CD4-positive, alpha-beta memory T cell (primary cell): ENCODE results near the gene KRTAP10-2. TPM values are rescaled to one million over a fixed set of nuclear protein-coding genes. Genes with fewer than 3 reads are reported as not detected.

Experiments
- CTCF ChIA-PET: fragments of 350-600 bp; sonication (Branson Sonifier 250); formaldehyde crosslinking; loops from one replicate; lab custom pipeline; 2021; ENCODE audit warnings: inconsistent platforms; ENCODE audit not compliant: partially characterized antibody; lab: Charles Lee
- POLR2A ChIA-PET: fragments of 350-600 bp; sonication (Branson Sonifier 250); formaldehyde crosslinking; loops from one replicate; lab custom pipeline; 2021; ENCODE audit not compliant: partially characterized antibody; lab: Charles Lee
- DNase-seq, 5 donors: peaks; one replicate each; pipeline versions ENCODE4 v3.0.0 to v3.0.0-alpha.2; 2020 to 2022; ENCODE audit warnings: mixed read lengths in 1 of 5
- H3K27ac ChIP-seq: one replicate; pipeline ENCODE4 v1.7.0; 2013; ENCODE audit warnings: low read depth, low read length
- H3K27me3 ChIP-seq: 2 replicates; pipeline ENCODE4 v1.7.0; 2013; ENCODE audit warnings: mild to moderate bottlenecking, low read length, moderate library complexity; ENCODE audit not compliant: insufficient read depth
- H3K36me3 ChIP-seq: 2 replicates; pipeline ENCODE4 v1.7.0; 2013; ENCODE audit warnings: mild to moderate bottlenecking, low read length, moderate library complexity; ENCODE audit not compliant: insufficient read depth
- H3K4me1 ChIP-seq: 2 replicates; pipeline ENCODE4 v1.7.0; 2013; ENCODE audit warnings: mild to moderate bottlenecking, low read length, moderate library complexity; ENCODE audit not compliant: insufficient read depth
- H3K4me3 ChIP-seq, 2 donors: one replicate each; pipeline ENCODE4 v1.7.0; 2013; ENCODE audit warnings: low read length in 2 of 2, mild to moderate bottlenecking in 1 of 2
- H3K9me3 ChIP-seq, 2 donors: one replicate each; pipeline ENCODE4 v1.7.0; 2013; ENCODE audit warnings: low read length in 2 of 2, control low read depth in 1 of 2; ENCODE audit not compliant: control insufficient read depth in 1 of 2
- H3K27ac Mint-ChIP-seq, 7 donors: one replicate each; pipeline ENCODE4 v1.8.0; 2020 to 2021; ENCODE audit warnings: mixed read lengths in 7 of 7, mild to moderate bottlenecking in 6 of 7, inconsistent platforms in 3 of 7, moderate library complexity in 3 of 7
- H3K27me3 Mint-ChIP-seq, 2 donors: one replicate each; pipeline ENCODE4 v1.8.0; 2020 to 2021; ENCODE audit warnings: mixed read lengths in 2 of 2
- H3K36me3 Mint-ChIP-seq, 2 donors: one replicate each; pipeline ENCODE4 v1.8.0; 2020 to 2021; ENCODE audit warnings: mixed read lengths in 2 of 2, inconsistent platforms in 1 of 2, mild to moderate bottlenecking in 1 of 2
- H3K4me1 Mint-ChIP-seq, 4 donors: one replicate each; pipeline ENCODE4 v1.8.0; 2020 to 2021; ENCODE audit warnings: mixed read lengths in 4 of 4, mild to moderate bottlenecking in 1 of 4
- H3K4me3 Mint-ChIP-seq, 8 donors: one replicate each; pipeline ENCODE4 v1.8.0; 2020 to 2021; ENCODE audit warnings: mixed read lengths in 8 of 8, mild to moderate bottlenecking in 7 of 8, moderate library complexity in 6 of 8, inconsistent platforms in 3 of 8
- H3K9me3 Mint-ChIP-seq, 8 donors: one replicate each; pipeline ENCODE4 v1.8.0; 2020 to 2021; ENCODE audit warnings: mixed read lengths in 8 of 8, mild to moderate bottlenecking in 5 of 8, inconsistent platforms in 3 of 8, moderate library complexity in 1 of 8
- intact Hi-C: fragments of 100-400 bp; cut with micrococcal nuclease; formaldehyde crosslinking; loops from one replicate; pipeline ENCODE4 v1.15.1; 2023
- polyA plus RNA-seq, 2 donors: library from polyadenylated mRNA; unstranded; fragments of 300-500 nt; fragmentation: Illumina TruSeq; gene quantifications; one replicate each; pipeline ENCODE4 v1.2.3, GENCODE V29; 2021
- total RNA-seq, 2 experiments: library from RNA; stranded (reverse); gene quantifications; one replicate each; pipeline ENCODE4 v1.2.3, GENCODE V29; 2021

The KRTAP10-2 gene
- total and polyA plus RNA-seq, 4 experiments from 2014 or later, result not detected

DNA sequence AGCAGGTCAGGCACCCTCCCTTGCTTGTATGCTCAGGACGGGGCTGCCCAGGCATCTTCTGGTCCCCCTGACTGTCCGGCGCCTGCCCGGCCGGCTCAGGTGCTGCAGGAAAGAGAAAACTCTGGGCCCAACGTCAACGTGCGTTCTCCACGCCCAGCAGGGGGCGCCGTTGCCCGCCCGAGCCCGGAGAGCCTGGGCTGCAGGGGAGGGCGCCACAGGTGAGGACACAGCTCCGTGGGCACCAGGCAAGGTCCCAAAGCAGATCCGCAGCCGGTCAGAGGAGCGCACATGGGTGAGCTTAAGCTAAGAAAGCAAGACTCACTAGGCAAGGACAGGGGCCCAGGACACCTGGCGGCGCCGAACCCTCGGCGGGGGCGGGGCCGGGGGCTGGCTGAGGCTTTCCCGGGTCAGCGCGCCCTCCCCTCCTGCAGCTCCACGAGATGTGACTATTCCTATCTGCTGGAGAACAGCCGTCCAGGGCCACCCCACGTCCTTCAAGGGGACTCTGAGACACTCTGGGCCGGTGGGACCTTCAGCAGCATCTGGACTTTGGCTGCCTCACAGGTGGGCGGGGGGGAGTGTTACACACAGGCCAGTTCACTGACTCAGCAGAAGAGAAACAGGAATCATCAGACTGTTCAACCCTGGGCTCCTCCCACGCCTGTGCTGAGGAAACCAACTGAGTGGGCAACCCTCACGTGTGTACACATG is 40.6 kb downstream of the KRTAP10-2 start:
- peak; percentile 75 to 84 (median 81) for DNase-seq
- H3K36me3 Mint-ChIP-seq, result no peaks in the 10 kb centered on the region
- intact Hi-C loops, result loop anchor here (1.0 to 2.0 kb wide), 2 partner anchors 283 to 422 kb away; no protein-coding TSS in a partner anchor
- no peaks in the 10 kb centered on the region for H3K9me3 Mint-ChIP-seq
- Histone ChIP-seq H3K4me1 (peaks cover 10% of the 10 kb centered on the region), H3K27ac (no peak overlapping the region), H3K36me3 (no peaks in the 10 kb centered on the region), H3K9me3 (no peaks in the 10 kb centered on the region), H3K27me3 (no peaks in the 10 kb centered on the region), H3K4me3 (peak overlapping the region in 1 of 2 donors; percentile 51)
- H3K27me3 Mint-ChIP-seq, result no peaks in the 10 kb centered on the region
- peak overlapping the region in 7 of 8 donors; percentile 36 to 77 (median 67) for H3K4me3 Mint-ChIP-seq
- no peak overlapping the region for H3K27ac Mint-ChIP-seq
- peaks cover 0 to 1% (median 0%) of the 10 kb centered on the region in 4 donors for H3K4me1 Mint-ChIP-seq
- ChIA-PET POLR2A (interaction anchor here (1.0 to 2.5 kb wide), 6 partner anchors 37 to 291 kb away, joined by 3 to 20 read pairs (median 4); partner anchors contain the start of genes KRTAP12-4 and UBE2G2), CTCF (interaction anchor here (0.6 to 11.0 kb wide), 54 partner anchors 8 to 384 kb away, joined by 3 to 269 read pairs (median 4); partner anchors contain the start of genes KRTAP10-12, KRTAP12-3, SUMO3 and UBE2G2)

DNA sequence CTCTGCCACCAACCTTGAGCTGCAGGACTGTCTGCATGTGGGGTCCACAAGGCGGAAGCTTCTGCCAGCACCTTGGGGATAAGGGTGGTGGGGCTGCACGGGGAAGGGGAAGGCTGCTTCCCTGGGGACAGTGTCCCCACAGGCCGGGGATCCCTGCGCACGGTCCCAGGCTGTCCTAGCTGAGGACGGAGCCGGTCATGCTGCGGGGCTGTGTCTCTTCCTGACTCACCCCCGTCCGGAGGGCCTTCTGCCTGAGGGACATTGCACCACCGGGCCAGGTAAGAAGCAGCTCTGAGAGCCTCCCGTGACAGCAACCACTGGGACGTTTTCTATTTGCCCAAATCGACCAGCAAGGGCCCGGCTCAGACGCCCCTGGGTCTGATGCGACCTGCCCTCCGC is 41.2 kb downstream of the KRTAP10-2 start:
- ChIA-PET CTCF (interaction anchor here (0.8 to 11.0 kb wide), 46 partner anchors 8 to 384 kb away, joined by 3 to 269 read pairs (median 4); partner anchors contain the start of genes KRTAP10-12, KRTAP12-3, SUMO3 and UBE2G2), POLR2A (interaction anchor here (1.0 to 2.5 kb wide), 6 partner anchors 37 to 291 kb away, joined by 3 to 20 read pairs (median 4); partner anchors contain the start of genes KRTAP12-4 and UBE2G2)
- Mint-ChIP-seq H3K27me3 (no peaks in the 10 kb centered on the region), H3K4me3 (peak overlapping the region in 1 of 8 donors; percentile 61), H3K9me3 (no peaks in the 10 kb centered on the region), H3K4me1 (peaks cover 0 to 1% (median 0%) of the 10 kb centered on the region in 4 donors), H3K27ac (no peak overlapping the region), H3K36me3 (no peaks in the 10 kb centered on the region)
- no peaks in the 10 kb centered on the region for H3K36me3 ChIP-seq
- peaks cover 10% of the 10 kb centered on the region for H3K4me1 ChIP-seq
- no peak for DNase-seq
- intact Hi-C loops, result loop anchor here (1.0 to 2.0 kb wide), 2 partner anchors 283 to 423 kb away; no protein-coding TSS in a partner anchor
- H3K9me3 ChIP-seq, result no peaks in the 10 kb centered on the region
- no peak overlapping the region for H3K27ac ChIP-seq
- no peak overlapping the region for H3K4me3 ChIP-seq
- no peaks in the 10 kb centered on the region for H3K27me3 ChIP-seq

DNA sequence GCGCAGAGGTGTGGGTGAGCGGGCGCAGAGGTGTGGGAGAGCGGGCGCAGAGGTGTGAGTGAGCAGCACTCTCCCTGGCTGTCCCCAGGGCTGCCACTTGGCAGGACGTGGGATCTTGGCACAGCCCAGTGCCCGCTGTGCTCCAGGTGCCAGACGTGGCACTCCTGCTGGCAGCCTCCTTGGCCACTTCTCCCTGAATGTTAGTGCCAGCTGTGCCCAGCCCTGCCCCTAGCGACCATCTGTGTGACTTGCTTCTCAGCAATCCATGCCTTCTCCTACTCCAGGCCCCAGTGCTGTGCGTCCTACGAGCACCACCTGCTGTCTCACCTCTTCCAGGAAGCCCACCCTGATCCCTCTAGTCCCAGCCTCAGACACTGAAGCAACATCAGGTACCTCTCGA is 41.8 kb downstream of the KRTAP10-2 start:
- Mint-ChIP-seq H3K27me3 (no peaks in the 10 kb centered on the region), H3K9me3 (no peaks in the 10 kb centered on the region), H3K36me3 (no peaks in the 10 kb centered on the region), H3K27ac (no peak overlapping the region), H3K4me1 (no peaks in the 10 kb centered on the region), H3K4me3 (peak overlapping the region in 1 of 8 donors; percentile 20)
- intact Hi-C loops, result no loop called here
- Histone ChIP-seq H3K9me3 (no peaks in the 10 kb centered on the region), H3K36me3 (no peaks in the 10 kb centered on the region), H3K4me1 (peaks cover 10% of the 10 kb centered on the region), H3K27ac (no peak overlapping the region), H3K4me3 (no peak overlapping the region), H3K27me3 (no peaks in the 10 kb centered on the region)
- POLR2A ChIA-PET, result interaction anchor here (2.4 to 2.5 kb wide), 2 partner anchors 233 to 284 kb away, joined by 14 to 20 read pairs; no protein-coding TSS in a partner anchor
- CTCF ChIA-PET, result interaction anchor here (1.0 to 11.0 kb wide), 26 partner anchors 8 to 308 kb away, joined by 3 to 269 read pairs (median 6); partner anchors contain the start of genes KRTAP10-12, KRTAP12-3, SUMO3 and UBE2G2
- DNase-seq, result no peak

DNA sequence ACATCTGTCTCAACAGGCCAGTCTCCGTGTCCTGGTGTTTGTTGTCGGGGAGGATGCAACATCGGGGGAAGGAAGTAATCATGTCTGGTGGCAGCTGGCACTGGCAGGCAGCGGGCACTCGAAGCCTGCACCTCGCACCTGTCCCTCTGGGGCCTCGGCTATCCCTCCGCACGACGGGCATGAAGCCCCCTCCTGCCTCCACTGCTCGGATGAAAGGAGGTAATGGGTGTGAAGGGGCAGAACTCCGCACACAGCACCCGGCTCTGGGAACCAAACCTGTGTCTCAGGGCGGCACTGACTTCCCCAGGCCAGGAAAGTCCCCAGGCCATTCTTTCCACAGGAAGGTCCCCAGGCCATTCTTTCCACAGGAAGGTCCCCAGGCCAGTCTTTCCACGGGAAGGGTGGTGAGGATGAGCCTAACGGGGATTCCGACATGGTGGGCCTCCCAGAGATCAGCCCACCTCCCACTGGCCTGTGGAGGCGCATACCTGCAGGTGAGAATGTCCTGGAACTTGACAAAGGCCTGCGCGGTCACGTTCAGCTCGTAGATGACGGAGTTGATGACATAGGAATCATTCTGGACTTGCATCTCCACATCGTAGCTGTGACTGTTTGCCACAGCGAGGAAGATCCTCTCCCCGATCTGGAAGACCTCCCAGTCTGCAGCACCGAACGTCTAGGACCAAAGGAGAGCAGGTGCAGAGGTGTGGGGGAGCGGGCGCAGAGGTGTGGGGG is 42.4 kb downstream of the KRTAP10-2 start:
- Mint-ChIP-seq H3K27me3 (no peaks in the 10 kb centered on the region), H3K36me3 (no peaks in the 10 kb centered on the region), H3K4me3 (no peak overlapping the region), H3K27ac (no peak overlapping the region), H3K4me1 (no peaks in the 10 kb centered on the region), H3K9me3 (no peaks in the 10 kb centered on the region)
- CTCF ChIA-PET, result interaction anchor here (3.5 to 11.0 kb wide), 3 partner anchors 232 to 292 kb away, joined by 24 to 269 read pairs (median 77); partner anchors contain the start of gene UBE2G2
- Histone ChIP-seq H3K4me3 (no peak overlapping the region), H3K36me3 (no peaks in the 10 kb centered on the region), H3K4me1 (peaks cover 10% of the 10 kb centered on the region), H3K9me3 (no peaks in the 10 kb centered on the region), H3K27me3 (no peaks in the 10 kb centered on the region), H3K27ac (no peak overlapping the region)
- no peak for DNase-seq
- POLR2A ChIA-PET, result interaction anchor here (2.4 kb wide), 1 partner anchor 233 kb away, joined by 20 read pairs; no protein-coding TSS in a partner anchor
- intact Hi-C loops, result no loop called here

DNA sequence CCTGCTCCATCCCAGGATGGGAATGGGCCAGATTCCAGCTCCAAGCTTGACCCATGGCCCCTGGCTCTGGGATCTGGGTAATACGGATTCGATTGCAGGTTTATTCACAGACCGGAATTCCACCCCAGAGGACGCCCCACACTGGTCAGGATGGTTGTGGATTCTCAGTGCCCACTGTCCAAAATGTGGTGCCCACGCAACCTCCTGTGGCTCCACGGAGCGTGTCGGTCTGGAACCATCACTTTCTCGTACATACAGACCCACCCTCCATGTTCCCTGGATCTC is 42.9 kb downstream of the KRTAP10-2 start:
- Histone ChIP-seq H3K4me1 (peaks cover 10% of the 10 kb centered on the region), H3K4me3 (no peak overlapping the region), H3K9me3 (no peaks in the 10 kb centered on the region), H3K27ac (no peak overlapping the region), H3K36me3 (no peaks in the 10 kb centered on the region), H3K27me3 (no peaks in the 10 kb centered on the region)
- ChIA-PET POLR2A (no interaction called here), CTCF (interaction anchor here (3.5 to 11.0 kb wide), 3 partner anchors 233 to 292 kb away, joined by 24 to 269 read pairs (median 77); partner anchors contain the start of gene UBE2G2)
- Mint-ChIP-seq H3K4me3 (no peak overlapping the region), H3K9me3 (no peaks in the 10 kb centered on the region), H3K27ac (no peak overlapping the region), H3K4me1 (no peaks in the 10 kb centered on the region), H3K36me3 (no peaks in the 10 kb centered on the region), H3K27me3 (no peaks in the 10 kb centered on the region)
- intact Hi-C loops, result no loop called here
- DNase-seq, result no peak

DNA sequence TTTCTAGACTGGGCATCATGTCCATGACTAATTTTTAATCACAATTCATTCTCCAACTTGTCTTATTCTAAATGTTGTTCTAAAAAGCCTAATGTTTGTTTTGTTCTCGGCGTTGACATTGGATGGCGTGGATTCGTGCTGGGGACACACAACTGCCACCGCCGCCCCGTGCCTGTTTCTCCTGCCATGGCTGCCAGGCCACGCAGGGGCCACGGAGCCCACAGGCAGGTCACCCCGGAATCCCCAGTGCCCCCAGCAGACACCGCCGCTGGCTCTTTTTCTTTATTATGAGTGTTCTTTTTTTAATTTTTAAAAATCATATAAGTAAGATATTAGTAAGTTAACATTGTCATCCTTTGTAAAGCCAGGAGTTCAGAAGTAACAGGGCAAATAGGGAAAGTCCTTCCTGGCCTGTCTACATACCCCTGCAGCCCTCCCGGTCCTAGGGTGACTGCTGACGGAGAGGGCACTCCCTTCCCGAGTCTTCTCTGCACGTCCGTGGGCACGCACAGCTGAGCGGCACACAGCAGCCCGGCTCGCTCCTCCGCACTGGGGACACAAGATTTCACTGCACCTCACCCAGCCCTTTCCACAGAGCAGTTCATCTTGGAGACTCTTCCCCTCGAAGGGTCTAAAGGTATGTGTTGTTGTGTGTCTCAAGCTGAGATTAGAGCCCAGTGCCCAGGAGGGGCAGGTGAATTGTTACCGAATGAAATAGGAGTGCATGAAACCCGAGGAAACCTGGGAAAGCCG is 43.5 kb downstream of the KRTAP10-2 start:
- no peaks in the 10 kb centered on the region for H3K27me3 Mint-ChIP-seq
- H3K4me3 Mint-ChIP-seq, result no peak overlapping the region

More for the DNA sequence above, 43.5 kb downstream of the KRTAP10-2 start:
- CTCF ChIA-PET, result interaction anchor here (0.7 to 11.0 kb wide), 4 partner anchors 233 to 293 kb away, joined by 4 to 269 read pairs (median 50); partner anchors contain the start of gene UBE2G2
- POLR2A ChIA-PET, result no interaction called here
- Histone ChIP-seq H3K27me3 (no peaks in the 10 kb centered on the region), H3K4me3 (no peak overlapping the region), H3K36me3 (no peaks in the 10 kb centered on the region), H3K27ac (no peak overlapping the region), H3K4me1 (peaks cover 10% of the 10 kb centered on the region), H3K9me3 (no peaks in the 10 kb centered on the region)
- Mint-ChIP-seq H3K27ac (no peak overlapping the region), H3K9me3 (no peaks in the 10 kb centered on the region), H3K36me3 (no peaks in the 10 kb centered on the region), H3K4me1 (no peaks in the 10 kb centered on the region)
- intact Hi-C loops, result no loop called here
- no peak for DNase-seq
